ENCODE measurements around the gene TP53RK. TPM values are rescaled to one million over a fixed set of nuclear protein-coding genes. Genes with fewer than 3 reads are reported as not detected.

Gene TP53RK
- 1 to 10 TPM; 7.9 to 9.5 TPM for total RNA-seq
- long read RNA-seq, transcript TP53RK-202 (2 exons, 3,515 nt): major isoform, 17 of 19 reads
- long read RNA-seq, partial matches to known transcripts: 0 of 19 reads
- long read RNA-seq, other reads (novel, unspliced or antisense): 1 of 19 reads

DNA sequence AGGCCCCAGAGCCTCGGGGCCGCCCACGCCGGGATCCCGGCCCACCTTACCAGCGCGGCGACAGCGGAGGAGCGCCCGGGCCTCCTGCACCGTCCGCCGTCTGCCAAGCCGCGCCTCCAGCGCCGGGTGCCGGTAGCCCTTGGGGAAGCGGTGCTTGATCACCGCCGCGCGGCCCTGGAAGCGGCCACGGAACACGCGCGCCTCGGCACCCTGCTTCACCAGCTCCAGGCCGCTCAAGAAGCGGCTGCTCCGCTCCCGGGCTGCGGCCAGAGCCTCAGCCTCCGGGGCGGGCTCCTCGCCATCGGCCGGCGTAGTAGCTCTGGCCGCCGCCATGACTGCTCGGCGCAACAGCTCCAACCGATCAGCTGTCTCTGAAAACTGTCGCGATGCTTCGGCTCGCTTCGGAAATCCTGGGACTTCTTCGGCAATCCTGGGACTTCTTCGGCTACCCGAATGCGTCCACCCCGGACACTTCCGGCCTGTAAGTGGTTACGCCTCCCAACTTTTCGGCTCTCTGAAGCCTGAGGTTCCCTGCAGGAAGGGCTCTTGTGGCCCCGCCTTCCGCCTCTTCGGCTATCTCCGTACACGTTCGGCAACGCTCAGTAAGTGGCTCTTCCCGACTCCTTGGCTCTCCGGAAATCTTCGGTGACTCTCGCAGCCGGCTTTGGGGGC lies at the start of gene TP53RK:
TSS of gene TP53RK (minus strand) at position 363 of the 672 bp plus-strand sequence. CDS start at position 333, 30 bp downstream.
- peak; percentile 94 for ATAC-seq

DNA sequence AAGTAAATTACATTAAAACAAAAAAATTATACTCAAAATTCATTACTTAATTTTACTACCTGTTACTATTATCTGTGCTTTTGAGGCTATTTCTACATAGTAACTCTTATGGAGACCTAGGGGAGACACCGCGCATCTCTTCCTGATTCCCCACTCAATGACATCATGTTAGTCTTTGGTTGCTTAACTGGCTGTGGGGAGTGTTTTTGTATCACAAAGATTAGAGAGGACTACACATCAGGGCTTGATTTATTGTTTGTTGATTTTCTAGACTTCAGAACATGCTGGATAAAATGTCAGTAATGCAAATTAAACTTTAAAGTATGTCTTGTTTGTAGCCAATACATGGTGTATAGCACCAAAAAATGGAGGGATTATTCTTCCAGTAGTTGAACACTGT lies 46.2 kb upstream of the TP53RK start:
- DNase-seq: no peak
- intact Hi-C loops (cut with DNase I, micrococcal nuclease): no loop called here
- no peak for ATAC-seq

More for the DNA sequence above, at the start of gene TP53RK:
- peak; percentile 99 to 100 for DNase-seq
- intact Hi-C loops (cut with DNase I, micrococcal nuclease): loop anchor here (10.0 kb wide), 2 partner anchors 124 to 164 kb away; no protein-coding TSS in a partner anchor

DNA sequence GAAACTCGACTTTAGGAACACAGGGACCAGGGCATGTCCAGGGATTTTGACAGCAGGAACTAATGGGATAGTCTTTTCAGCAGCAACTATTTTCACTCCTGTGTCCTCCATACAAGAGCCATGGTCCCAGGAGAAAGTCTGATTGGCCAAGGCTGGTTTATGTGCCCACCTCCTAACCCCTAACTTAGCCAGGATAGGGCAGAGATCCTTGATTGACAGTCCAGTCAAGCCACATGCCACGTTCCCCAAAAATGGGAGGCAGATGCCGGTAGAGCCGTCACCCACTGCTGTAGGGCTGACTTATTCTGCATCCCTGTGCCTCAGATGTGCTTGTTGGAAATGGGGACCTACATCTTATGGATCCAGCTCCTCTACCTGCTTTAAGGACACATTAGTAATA lies 42.5 kb upstream of the TP53RK start:
- DNase-seq: no peak
- intact Hi-C loops (cut with DNase I, micrococcal nuclease): no loop called here
- no peak for ATAC-seq

DNA sequence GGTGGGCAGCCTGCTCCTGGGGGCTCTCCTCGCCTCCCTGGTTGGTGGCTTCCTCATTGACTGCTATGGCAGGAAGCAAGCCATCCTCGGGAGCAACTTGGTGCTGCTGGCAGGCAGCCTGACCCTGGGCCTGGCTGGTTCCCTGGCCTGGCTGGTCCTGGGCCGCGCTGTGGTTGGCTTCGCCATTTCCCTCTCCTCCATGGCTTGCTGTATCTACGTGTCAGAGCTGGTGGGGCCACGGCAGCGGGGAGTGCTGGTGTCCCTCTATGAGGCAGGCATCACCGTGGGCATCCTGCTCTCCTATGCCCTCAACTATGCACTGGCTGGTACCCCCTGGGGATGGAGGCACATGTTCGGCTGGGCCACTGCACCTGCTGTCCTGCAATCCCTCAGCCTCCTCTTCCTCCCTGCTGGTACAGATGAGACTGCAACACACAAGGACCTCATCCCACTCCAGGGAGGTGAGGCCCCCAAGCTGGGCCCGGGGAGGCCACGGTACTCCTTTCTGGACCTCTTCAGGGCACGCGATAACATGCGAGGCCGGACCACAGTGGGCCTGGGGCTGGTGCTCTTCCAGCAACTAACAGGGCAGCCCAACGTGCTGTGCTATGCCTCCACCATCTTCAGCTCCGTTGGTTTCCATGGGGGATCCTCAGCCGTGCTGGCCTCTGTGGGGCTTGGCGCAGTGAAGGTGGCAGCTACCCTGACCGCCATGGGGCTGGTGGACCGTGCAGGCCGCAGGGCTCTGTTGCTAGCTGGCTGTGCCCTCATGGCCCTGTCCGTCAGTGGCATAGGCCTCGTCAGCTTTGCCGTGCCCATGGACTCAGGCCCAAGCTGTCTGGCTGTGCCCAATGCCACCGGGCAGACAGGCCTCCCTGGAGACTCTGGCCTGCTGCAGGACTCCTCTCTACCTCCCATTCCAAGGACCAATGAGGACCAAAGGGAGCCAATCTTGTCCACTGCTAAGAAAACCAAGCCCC lies 36.2 kb upstream of the TP53RK start:
- DNase-seq (peak in 1 of 2 donors; percentile 16), ATAC-seq (no peak)
- intact Hi-C loops (cut with DNase I, micrococcal nuclease): no loop called here

DNA sequence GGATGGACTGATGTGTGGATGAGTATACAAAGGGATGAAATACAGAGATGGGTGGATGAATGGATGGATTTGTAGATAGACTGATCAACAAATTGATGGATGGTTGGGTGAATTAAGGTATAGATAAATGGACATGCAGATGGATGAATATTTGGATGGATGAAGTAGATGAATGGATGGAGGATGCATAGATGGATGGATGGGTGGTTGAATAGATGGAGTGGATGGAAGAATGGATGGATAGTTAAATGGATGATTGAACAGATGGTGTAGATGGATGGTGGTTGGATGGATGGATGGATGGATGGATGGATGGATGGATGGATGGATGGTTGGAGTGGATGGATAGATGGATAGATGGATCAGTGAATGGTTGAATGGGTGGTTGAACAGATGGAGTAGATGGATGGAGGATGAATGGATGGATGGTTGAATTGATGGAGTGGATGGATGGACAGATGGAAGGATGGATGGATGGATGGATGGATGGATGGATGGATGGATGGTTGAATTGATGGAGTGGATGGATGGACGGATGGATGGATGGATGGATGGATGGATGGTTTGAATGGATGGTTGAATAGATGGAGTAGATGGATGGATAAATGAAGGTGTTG lies 35.2 kb upstream of the TP53RK start:
- DNase-seq: no peak
- no peak for ATAC-seq
- intact Hi-C loops (cut with DNase I, micrococcal nuclease): no loop called here

DNA sequence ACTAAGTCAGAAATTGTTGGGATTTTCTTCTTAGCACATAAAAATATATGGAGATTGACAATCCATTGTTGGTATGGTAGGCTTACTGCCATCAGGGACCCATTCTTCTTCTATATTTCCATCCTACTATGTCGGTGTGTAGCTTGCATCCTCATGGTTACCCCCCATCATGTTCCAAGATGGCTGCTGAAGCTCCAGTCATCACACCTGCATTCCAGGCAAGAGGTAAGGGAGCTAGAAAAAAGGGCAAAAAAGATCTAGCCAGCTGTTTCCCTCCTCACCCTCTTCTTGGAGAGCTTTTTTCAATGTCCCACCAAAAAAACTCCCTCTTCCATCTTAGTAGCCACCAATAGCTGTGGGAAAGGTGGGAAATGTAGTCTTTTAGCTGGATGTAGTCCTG lies 33.8 kb upstream of the TP53RK start:
- peak in 1 of 2 donors; percentile 5 for DNase-seq
- no peak for ATAC-seq
- intact Hi-C loops (cut with DNase I, micrococcal nuclease): no loop called here

DNA sequence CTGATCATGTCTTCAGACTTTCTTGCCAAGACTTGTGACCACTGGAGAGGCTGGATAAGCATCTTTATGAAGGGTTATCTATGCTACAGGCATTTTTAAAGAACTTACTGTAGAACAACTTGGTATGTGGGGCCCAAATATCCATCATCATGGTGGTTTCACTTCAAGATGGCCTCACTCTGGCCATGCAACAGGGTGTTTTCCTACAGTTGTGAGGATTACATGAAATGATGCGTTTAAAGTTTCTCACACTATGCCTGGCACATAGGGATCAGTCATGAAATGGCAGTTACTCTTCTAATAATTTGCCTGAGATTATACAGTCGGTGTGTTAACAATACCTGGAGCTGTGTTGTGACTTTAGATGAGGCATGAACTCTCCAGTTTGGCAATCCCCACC lies 33.2 kb upstream of the TP53RK start:
- DNase-seq (peak in 1 of 2 donors; percentile 1), ATAC-seq (no peak)
- intact Hi-C loops (cut with DNase I, micrococcal nuclease): no loop called here

DNA sequence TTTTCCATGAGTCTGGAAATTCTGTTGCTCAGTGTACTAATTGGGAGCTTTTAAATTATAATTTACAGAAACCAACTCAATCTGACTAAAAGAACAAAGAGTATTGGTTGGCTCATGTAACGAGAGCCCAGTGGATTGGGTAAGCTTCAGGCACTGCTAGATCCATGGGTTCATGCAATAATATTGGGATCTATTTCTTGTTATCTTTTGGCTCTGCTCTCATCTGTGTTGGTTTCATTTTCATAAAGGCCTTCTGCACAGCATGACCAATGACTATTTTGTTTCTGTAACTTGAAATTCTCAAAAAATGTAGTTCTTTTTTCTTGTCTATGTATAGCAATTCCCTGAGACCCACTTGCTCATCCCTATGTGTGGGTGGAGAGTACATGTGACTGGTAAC lies 32.2 kb upstream of the TP53RK start:
- DNase-seq: peak in 1 of 2 donors; percentile 2
- no peak for ATAC-seq
- intact Hi-C loops (cut with DNase I, micrococcal nuclease): no loop called here

DNA sequence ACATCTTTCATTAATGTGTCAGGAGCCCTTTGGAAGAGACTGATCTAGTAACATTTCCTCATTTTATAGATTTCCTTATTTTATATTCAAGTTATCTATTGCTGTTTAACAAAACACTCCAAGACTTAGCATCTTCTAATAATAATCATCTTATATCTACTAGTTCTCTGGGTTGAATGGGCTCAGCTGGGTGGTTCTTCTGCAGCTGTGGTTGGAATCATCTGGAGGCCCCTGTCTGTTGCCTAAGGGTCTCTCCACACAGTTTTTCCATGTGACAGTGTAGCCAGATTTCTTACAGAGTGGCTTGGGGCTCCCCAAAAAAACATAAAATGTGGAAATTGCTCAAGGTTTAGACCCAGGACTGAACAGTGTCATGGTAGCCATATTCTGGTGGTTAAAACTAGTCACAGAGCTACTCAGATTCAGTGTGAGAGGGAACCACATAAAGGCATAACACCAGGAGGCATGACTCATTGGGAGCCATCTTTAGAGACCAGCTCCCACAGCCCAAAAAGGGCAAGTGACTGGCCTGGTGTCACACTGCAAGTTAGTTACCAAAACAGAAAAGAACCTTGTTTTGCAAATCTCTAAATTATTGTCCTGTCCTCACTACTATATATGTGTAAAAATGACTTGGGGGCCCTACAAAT lies 31.7 kb upstream of the TP53RK start:
- intact Hi-C loops (cut with DNase I, micrococcal nuclease): no loop called here
- ATAC-seq (no peak), DNase-seq (no peak)

DNA sequence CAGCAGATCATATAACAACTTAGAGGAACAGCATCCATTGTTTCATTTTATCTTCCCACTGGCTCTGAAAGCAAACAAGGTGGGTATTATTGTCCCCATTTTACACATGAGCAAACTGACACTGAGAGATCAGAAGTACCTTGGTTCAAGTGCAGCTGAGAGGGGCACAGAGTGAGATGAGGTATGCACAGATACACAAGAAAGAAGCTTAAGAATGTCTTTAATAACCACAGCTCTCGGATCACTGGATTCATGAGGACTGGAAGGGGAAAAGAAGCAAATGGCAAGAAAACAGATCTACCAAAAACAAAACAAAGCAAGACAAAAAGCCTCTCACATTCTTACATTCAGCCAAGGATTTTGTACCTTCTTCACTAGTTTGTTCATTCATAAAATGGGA lies 30.8 kb upstream of the TP53RK start:
- ATAC-seq (no peak), DNase-seq (no peak)
- intact Hi-C loops (cut with DNase I, micrococcal nuclease): no loop called here

DNA sequence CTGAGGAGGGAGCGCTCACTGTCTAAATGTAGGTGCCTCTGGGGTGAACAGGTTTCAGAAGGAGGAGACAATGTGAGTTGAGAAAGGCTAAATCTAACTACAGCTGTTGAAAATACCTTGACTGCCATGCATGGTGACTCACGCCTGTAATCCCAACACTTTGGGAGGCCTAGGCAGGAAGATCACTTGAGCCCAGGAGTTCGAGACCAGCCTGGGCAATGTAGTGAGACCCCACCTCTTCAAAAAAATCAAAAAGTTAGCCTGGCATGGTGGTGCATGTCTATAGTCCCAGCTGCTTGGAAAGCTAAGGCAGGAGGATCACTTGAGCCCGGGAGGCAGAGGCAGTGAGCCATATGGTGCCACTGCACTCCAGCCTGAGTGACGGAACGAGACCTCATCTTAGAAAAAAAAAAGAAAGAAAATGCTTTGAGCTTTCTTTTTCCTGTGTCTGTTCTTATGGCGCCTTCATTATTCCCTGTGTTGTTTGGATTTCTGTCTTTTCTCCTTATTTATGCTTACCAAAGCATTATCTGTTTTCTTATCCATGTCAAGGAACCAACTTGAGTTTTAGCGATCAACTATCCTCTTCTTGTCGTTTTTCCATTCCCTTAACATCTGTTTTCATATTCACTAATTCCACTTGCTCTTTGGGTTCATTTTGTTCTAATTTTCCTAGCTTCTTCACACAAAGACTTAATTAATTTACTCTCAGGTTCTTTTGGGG lies 28.7 kb upstream of the TP53RK start:
- no peak for ATAC-seq

DNA sequence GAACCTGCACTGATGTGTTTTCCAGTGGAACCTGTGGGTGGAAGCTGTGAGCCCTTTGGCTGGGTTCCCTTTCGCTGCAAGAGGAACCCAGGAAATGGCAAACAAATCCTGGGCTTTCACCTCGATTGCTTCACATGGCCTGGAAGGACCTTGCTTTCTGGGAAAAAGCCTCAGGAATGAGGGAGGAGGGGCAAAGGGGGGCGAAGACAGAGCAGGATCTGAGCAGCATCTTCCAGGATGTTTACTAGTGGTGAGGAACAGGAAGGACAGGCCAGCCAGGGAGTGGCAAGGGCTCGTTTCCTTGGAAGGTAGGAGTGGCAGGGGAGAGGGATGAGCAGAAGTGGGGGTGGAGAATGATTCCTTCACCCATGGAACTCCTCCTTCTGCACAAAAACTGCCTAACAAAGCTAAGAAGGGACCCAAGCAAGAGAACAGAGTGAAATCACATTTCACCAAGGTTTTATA lies 26.1 kb upstream of the TP53RK start:
- intact Hi-C loops (cut with DNase I, micrococcal nuclease): no loop called here
- ATAC-seq (peak; percentile 65), DNase-seq (peak; percentile 52 to 65)

More for the DNA sequence above, 28.7 kb upstream of the TP53RK start:
- DNase-seq: no peak
- intact Hi-C loops (cut with DNase I, micrococcal nuclease): no loop called here

DNA sequence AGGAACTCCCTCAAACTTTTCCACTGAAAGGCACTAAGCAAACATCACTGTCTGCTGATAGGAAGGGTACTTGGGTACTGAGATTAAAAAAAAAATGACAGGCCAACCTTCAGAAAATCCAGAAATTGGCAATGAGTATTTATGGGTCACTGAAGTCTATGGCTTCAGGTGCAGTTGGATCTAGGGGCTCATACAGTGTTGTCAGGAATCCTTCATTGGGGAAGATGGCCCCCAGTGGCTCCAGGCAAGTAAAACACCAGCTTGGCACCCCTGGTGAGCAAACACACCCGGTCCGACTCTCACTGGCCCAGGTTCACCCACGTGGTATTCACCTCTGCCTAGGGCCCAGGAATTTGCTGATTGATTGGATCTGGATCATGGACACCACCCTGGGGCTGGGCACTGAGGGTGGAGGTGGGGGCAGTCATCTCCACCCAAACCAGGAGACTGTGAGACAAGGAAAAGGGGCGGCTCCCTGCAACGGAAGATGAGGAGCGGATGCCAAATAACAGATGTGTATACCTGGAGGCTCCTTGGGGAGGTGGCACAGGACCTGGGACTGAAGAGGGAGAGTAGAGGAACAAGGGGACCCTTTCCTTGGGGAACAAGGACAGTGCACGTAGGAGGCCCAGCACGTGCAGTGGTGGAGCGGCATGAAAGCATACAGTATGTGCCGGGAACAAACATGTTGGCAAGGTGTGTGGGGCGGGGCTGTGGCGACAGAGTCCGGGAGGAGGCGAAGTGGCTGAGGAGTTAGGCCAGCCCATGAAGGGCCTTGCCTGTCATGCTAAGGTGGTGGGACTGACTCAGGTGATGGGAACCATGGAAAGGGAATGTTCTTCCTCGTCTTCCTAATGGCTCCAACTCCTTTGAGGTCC lies 25.0 kb upstream of the TP53RK start:
- ATAC-seq (peak; percentile 71), DNase-seq (peak; percentile 73 to 76)
- intact Hi-C loops (cut with DNase I, micrococcal nuclease): no loop called here

DNA sequence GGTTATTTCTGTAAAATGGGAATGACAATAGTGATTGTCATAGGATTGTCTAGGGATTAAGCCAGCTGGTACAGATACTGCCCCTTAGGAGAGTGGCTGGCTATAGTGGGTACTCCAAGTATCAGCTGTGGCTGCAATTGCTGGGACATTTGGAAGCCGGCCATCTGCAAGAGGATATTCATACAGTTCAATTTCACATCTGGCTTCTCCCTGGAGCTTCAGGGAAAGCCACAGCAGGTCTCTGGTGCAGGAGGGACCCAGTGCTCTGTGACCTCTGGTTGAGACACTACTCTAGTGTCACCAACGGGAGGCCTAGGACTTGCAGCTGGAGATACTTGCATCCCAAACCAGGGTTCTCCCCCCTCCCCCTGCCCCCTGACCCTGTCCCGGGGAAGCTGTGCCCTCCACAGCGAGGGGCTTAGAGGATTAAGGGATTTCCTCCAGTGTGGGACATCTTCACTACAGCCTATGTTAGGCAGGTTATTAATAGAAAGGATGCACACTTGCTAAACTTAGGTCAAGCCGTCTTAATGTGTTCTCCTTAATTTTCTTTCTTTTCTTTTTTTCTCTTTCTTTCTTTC lies 22.9 kb upstream of the TP53RK start:
- DNase-seq (peak in 1 of 2 donors; percentile 22), ATAC-seq (no peak)
- intact Hi-C loops (cut with DNase I, micrococcal nuclease): no loop called here

DNA sequence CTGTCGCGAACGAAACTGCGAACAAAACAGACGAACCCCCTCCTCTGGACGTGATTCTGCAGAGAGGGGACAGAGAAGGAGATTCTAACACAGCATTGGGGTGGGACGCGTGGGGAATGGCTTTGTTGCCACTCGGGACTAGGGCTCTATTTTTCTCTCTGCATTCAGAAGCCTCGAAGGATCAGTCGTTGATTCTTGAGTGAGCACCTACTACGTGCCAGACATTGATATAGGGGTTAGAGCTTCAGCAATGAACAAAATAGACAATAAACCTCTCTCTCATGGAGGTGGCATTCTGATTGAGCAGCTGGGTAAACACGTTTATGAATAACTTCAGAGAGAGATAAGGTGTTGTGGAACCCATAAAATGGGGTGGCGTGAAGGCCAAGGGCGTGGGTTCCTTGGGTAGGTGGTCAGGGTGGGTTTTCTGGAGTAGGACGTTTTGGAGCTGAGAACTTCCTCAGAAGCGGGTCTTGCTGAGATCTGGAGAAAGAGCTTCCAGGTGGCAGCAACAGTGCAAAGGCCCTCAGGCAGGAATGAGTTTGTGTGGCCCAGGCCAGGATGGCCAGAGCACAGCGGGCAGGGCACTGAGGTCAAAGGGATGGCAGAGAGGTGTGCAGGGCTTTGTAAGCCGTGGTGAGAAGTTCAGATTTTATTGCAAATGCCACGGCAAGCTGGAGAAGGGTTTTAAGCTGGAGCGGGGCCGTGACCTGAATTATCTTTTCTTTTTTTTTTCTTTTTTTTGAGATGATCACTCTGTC lies 21.1 kb upstream of the TP53RK start:
- DNase-seq: peak; percentile 28 to 36

More for the DNA sequence above, 21.1 kb upstream of the TP53RK start:
- peak; percentile 29 for ATAC-seq
- intact Hi-C loops (cut with DNase I, micrococcal nuclease): no loop called here

All from left colon (tissue), 2 donors.